NAMALWA (cell line): ENCODE data around the gene TRPV4.

Source experiments
- DNase-seq: peaks from one replicate; pipeline ENCODE4 v3.0.0-alpha.2; 2015; ENCODE audit warnings: low spot score

Gene TRPV4

GRCh38 chr12:109760930-109761921 lies 72.0 kb downstream of the TRPV4 start:
- no peak for DNase-seq

GRCh38 chr12:109760031-109760929 lies 72.9 kb downstream of the TRPV4 start:
- DNase-seq, result no peak

- DNase-seq, result no peak
These were observed 73.6 kb downstream of the TRPV4 start for GRCh38 chr12:109759595-109759994.

- no peak for DNase-seq
These were observed 74.5 kb downstream of the TRPV4 start for GRCh38 chr12:109758426-109759420.

- DNase-seq, result no peak
These were observed 75.4 kb downstream of the TRPV4 start for GRCh38 chr12:109757671-109758265.

- no peak for DNase-seq
These were observed 76.7 kb downstream of the TRPV4 start for GRCh38 chr12:109756457-109756856.

GRCh38 chr12:109753959-109754358 lies 79.2 kb downstream of the TRPV4 start:
- no peak for DNase-seq

- DNase-seq, result no peak
These were observed 80.2 kb downstream of the TRPV4 start for GRCh38 chr12:109753054-109753401.

- DNase-seq, result no peak
These were observed 80.8 kb downstream of the TRPV4 start for GRCh38 chr12:109752117-109753053.

- DNase-seq, result no peak
These were observed 87.9 kb downstream of the TRPV4 start for GRCh38 chr12:109744986-109745942.

GRCh38 chr12:109744026-109744425 lies 89.2 kb downstream of the TRPV4 start:
- DNase-seq, result no peak

GRCh38 chr12:109743076-109743910 lies 89.9 kb downstream of the TRPV4 start:
- DNase-seq, result no peak

- no peak for DNase-seq
These were observed 91.1 kb downstream of the TRPV4 start for GRCh38 chr12:109741970-109742703.

- no peak for DNase-seq
These were observed 91.8 kb downstream of the TRPV4 start for GRCh38 chr12:109741286-109741969.

GRCh38 chr12:109740694-109741245 lies 92.4 kb downstream of the TRPV4 start:
- no peak for DNase-seq
